ENCODE data around the gene TTC24.

TTC24 gene

GRCh38 chr1:156579472-156579871 lies at the start of gene TTC24:
Gene TTC24 (plus strand): TSS chr1:156579723. CDS start chr1:156581365, 1,642 bp downstream.
- no peak for DNase-seq

DNA sequence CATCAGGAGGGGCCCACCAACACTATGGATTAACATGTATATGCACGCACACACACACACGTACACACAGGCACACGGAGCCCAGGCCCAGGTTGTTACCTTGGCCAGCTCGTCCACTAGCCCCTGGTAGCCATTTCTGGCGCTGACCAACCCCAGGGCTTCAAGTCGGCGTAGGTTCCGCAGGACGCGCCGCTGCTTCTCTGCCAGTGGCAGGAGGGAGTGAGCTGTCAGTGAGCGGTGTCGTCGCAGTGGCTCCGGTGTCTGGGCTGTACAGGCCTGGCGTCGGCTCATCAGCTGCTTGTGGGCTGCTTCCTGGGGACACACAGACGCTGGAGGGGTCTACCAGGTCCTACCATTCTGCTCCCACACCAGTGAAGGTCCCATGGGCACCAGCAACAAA lies 49.5 kb upstream of the TTC24 start:
- DNase-seq, result no peak

DNA sequence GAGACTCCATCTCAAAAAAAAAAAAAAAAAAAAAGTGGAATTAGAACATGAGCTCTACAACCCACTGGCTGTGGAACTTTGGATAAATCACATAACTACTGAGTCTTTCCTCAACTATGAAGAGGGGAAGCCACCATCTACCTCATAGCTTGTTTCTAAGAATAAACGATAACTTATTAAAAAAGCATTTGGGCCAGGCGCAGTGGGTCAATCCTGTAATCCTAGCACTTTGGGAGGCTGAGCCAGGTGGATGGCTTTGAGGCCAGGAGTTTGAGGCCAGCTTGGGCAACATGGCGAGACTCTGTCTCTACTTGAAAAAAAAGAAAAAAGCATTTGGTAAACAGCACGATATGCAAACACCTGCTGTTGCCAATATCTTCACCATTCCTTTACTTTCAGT lies 47.1 kb upstream of the TTC24 start:
- no peak for DNase-seq

GRCh38 chr1:156533568-156534220 lies 45.8 kb upstream of the TTC24 start:
- no peak for DNase-seq

- DNase-seq, result no peak
Measured at GRCh38 chr1:156534424-156535060, 45.0 kb upstream of the TTC24 start.

DNA sequence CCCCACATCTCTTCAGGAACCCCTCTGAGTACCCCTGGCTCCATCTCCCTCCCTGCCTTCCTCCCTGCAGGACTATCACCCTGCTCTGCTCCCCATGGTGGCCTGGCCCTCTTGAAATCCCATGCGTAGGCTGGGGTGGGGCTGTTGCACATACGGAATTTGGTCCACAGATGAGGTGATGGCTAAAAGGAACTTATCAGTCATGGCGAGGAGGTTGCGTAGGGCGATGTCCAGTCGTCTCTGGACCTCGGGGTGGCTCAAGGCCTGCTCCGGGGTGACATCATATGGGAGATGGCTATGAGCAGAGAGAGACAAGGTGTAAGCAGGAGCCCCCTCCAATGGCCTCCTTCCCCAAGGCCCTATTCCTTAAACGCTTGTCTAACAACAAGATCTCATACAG lies 42.5 kb upstream of the TTC24 start:
- no peak for DNase-seq

DNA sequence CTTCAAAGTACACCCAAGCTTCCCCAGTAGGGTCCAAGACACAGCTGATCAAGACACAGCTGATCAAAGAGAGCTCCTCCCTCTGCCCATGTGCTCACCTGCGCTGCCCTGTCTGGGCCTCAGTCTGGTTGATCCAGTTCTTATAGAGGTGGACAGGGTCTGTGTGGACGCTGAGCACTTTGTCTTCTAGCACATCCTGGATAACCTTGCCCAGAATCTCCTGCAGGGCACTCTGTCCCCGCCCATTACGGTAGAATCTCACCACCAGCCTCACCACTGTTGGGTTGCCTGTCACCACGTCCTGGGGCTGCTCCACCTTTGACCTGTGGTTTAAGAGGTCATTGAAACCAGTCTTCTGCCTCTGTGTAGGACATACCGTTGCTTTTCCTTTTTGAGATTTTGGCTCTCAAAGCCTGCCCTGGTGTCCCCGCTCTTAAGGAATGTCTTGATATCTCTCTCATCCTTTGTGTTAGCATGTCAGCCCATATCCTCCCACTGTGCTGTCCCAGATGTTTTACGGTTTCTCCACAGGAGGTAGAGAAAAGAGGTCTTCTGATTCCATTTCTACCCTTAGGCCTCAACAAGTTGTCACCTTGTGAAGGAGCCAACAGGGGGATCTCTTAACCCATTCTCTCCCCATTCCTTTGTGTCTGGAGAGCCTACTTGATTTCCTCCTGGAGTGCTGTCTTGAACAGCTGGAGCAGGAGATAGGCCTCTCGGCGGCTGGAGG lies 40.6 kb upstream of the TTC24 start:
- DNase-seq, result no peak

DNA sequence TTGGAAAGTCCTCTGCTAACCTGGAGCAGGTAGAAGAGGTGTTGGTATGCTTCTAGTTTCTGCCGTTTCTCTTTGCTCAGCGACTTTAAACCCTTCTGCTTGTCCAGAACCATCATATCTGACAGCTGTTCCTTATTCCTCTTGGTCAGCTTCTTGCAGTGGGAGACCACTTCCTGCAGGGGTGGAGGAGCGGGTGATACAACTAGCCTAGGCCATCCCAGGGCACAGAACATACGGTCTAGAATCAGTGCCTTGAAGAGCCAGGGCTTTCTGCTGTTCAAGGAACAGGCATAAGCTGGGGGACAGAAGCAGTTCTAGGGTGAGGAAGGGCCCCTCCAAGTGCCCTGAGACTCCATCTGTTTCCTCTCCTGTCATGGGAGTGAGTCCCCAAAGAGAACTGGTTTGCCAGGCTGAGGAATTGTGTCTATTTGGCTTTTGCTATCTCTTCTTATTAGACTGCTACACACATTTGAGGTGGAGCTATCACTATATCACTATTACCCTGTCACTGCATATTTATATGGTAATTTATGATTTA lies 39.6 kb upstream of the TTC24 start:
- DNase-seq, result no peak

DNA sequence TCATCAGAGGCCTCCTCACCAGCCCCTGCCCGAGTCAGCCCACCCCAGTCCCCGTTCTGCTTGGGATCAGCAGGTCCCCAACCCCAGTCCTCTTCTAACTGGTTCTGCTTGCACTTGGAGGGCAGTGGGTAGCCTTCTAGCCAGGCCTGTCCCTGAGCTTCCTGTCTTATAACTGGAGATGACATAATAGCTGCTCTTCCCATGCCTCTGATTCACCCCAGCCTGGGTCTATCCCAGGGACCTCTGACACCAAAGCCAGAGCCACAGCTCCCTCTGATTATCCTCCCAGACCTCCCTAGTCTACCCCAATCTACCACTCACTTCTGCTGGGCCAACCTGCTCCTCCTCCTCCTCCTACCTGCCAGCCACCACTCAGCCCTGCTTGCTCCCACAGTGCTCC lies 38.6 kb upstream of the TTC24 start:
- DNase-seq, result no peak

DNA sequence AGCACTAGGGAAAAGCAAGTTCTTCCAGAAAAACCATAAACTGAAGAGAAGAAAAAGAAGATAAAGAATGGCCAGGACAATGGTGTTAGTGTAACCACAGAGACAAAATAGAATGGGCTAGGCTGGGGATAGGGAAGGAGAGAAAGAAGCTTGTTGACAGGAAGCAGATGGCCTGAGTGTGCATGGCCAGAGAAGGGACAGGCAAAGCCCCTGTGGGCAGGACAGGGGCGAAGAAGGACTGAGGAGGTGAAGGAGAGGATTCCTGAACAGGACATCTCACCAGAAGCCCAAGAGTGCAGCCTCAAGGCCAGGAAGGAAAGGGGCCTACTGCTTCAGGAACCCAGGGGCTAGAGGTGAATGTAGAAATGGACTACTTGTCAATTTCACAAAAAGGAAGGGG lies 36.5 kb upstream of the TTC24 start:
- DNase-seq, result no peak

DNA sequence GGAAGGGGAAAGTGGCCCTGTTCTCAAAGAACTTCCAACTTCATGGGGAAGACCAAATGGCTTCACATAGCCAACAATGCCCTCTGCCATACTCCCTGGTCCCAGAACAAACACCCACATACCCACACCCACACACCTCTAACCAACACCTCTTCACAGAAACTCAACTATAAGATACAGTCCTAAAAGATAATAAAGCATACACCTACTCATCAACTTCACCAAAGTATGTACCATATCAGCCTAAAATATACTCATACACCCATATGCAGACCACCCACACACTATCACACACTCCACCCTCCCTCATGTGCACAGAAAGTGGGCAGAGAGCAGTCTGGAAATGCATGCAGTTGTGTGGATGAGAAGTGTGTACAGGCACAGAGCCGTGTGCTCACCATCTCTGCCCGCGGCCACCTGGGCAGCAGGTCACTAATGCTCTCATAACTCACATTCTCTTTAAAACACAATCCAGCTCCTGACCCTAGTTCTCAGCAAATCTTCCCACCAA lies 34.9 kb upstream of the TTC24 start:
- no peak for DNase-seq

DNA sequence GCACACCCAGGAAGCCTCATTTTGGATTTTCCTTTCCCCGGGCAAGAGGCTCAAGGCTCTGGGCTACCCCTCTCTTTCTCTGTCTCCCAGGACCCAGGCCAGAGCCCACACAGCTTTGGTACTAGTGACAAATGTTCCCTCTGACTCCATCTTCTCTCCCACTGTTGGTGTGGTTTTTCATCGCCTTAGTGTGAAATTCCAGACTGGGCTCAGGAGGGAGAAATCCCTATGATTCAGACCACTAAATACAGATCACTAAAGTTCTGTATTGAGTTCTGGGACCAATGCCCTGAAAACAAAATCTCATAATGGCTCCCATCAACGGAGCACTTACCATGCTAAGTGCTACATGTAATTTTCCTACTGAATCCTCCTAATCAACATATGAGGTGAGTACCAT lies 33.3 kb upstream of the TTC24 start:
- no peak for DNase-seq

GRCh38 chr1:156547434-156547833 lies 32.1 kb upstream of the TTC24 start:
- DNase-seq, result no peak

- no peak for DNase-seq
Measured at GRCh38 chr1:156547982-156548381, 31.5 kb upstream of the TTC24 start.

- DNase-seq, result no peak
Measured at GRCh38 chr1:156549390-156549789, 30.1 kb upstream of the TTC24 start.

GRCh38 chr1:156549831-156550230 lies 29.7 kb upstream of the TTC24 start:
- no peak for DNase-seq

- no peak for DNase-seq
Measured at GRCh38 chr1:156550346-156550745, 29.2 kb upstream of the TTC24 start.

DNA sequence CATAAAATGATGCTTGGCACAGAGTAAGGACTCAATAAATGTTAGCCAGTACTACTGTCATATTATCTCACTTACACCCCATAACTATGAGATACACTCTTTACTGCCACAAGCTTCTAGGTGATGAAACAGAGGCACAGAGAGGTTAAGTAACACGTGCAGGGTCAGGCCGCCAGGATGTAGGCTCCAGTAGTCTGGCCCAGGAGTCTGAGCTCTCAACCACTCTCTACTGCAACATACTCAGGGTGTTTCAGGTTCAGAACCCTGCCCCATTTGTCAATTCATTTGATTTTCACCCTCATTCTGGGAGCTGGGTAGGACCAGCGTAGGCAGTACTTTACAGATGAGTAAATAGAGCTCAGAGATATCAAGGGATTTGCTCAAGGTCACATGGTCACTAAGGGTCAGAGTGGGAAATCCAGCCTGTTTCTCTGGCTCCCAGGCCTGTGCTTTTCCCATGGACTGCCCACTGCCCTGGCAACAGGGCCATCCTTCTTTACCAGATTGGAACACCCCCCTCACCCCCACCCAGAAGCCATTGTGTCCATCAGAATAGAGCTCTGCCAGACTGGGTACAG lies 28.4 kb upstream of the TTC24 start:
- no peak for DNase-seq

- no peak for DNase-seq
Measured at GRCh38 chr1:156551869-156552268, 27.7 kb upstream of the TTC24 start.

DNA sequence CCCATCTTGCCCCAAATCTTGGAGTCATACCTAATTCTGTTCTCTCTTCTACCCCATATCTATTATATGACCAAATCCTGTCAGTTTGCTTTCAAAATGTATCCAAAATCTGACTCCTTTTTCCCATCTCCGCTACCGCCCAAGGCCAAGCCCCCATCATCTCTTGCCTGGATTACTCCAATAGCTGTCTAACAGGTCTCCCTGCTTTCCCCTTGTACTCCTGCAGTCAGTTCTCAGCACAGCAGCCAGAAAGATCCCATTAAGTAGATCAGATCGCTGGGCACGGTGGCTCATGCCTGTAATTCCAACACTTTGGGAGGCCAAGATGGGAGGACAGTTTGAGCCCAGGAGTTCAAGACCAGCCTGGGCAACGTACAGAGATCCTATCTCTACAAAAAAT lies 27.0 kb upstream of the TTC24 start:
- DNase-seq, result no peak

- peak in 1 of 2 donors; percentile 16 for DNase-seq
Measured at GRCh38 chr1:156552937-156553336, 26.6 kb upstream of the TTC24 start.

DNA sequence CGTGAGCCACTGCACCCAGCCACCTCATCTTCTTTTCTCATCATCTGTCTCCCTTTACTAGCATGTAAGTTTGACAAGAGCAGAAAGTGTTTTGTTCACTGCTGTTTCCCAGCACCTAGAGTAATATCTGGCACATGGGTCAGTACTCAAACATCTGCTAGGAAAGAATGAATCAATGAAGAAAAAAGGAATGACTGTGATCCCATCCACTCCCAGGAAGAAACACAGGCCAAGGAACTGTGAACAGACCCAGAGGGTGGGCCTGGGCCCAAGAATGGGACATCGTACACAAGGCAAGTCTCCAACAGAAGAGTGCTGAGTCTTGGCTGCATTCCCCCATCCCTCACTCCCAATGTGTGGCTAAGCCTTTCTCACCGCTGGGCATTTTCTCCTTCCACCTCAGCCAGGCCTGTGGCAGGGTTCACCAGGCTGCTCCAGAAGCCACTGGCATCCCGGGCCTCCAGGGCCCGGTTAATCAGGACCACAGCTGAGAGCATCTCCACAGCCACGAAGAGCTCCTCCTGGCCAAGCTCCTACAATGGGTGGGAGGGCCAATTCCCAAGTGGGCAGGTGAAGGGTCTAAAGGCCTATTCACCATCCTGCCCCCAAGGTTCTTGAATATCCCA lies 25.6 kb upstream of the TTC24 start:
- DNase-seq, result no peak

GRCh38 chr1:156554971-156555370 lies 24.6 kb upstream of the TTC24 start:
- no peak for DNase-seq

Data from hippocampal formation (tissue), 2 donors.